Omental fat pad (tissue), 4 donors: ENCODE measurements around the gene EFCC1. TPM values are rescaled to one million over a fixed set of nuclear protein-coding genes. Genes with fewer than 3 reads are reported as not detected.
"Not testable (repeated sequence)": the region's sequence is repeated elsewhere in the genome, so short reads cannot be mapped to it uniquely, and the experiment has no call there.

ENCODE experiments used
- ATAC-seq: fragments of 150-250 bp; one replicate; pipeline ENCODE4 v1.9.1; 2016; ENCODE audit warnings: mild to moderate bottlenecking, moderate library complexity; ENCODE audit not compliant: low FRiP score
- DNase-seq: peaks from one replicate; pipeline ENCODE4 v3.0.0-alpha.2; 2019; ENCODE audit warnings: low spot score
- CTCF ChIP-seq, 3 donors: fragments of 450-650 bp; IDR thresholded peaks; one replicate each; pipeline ENCODE4 v1.5.1; 2016 to 2017; ENCODE audit warnings: antibody characterized with exemption in 3 of 3, mild to moderate bottlenecking in 3 of 3, moderate library complexity in 2 of 3
- total RNA-seq, 4 donors: library from RNA; depleted of rRNA; stranded (reverse); fragments of >200 nt; gene quantifications; one replicate each; pipeline ENCODE4 v1.1.0, GENCODE V29; 2016

EFCC1 gene
- total RNA-seq, 4 donors from 2014 or later, result 0.72 to 6.3 (median 1.2) TPM

GRCh38 chr3:129078510-129078909 is 77.4 kb downstream of the EFCC1 start:
- TF ChIP-seq CTCF (IDR thresholded peaks at IDR 0.05), result no peak
- ATAC-seq, result no peak
- DNase-seq, result no peak

GRCh38 chr3:129081503-129081902 is 80.4 kb downstream of the EFCC1 start:
- DNase-seq (no peak), ATAC-seq (no peak)
- no peak for TF ChIP-seq CTCF (IDR thresholded peaks at IDR 0.05)

- no peak for TF ChIP-seq CTCF (IDR thresholded peaks at IDR 0.05)
- ATAC-seq, result no peak
Observed at GRCh38 chr3:129082026-129082425, 80.9 kb downstream of the EFCC1 start.

GRCh38 chr3:129084501-129084900 is 83.4 kb downstream of the EFCC1 start:
- no peak for DNase-seq
- ATAC-seq, result no peak
- TF ChIP-seq CTCF (IDR thresholded peaks at IDR 0.05), result no peak

More at GRCh38 chr3:129082026-129082425, 80.9 kb downstream of the EFCC1 start:
- DNase-seq, result no peak

- DNase-seq (no peak), ATAC-seq (no peak)
- TF ChIP-seq CTCF (IDR thresholded peaks at IDR 0.05), result no peak
Observed at GRCh38 chr3:129085165-129085715, 84.1 kb downstream of the EFCC1 start.

GRCh38 chr3:129085818-129086217 is 84.7 kb downstream of the EFCC1 start:
- DNase-seq (no peak), ATAC-seq (no peak)
- TF ChIP-seq CTCF (IDR thresholded peaks at IDR 0.05), result no peak

GRCh38 chr3:129087138-129087702 is 86.1 kb downstream of the EFCC1 start:
- no peak for DNase-seq
- no peak for TF ChIP-seq CTCF (IDR thresholded peaks at IDR 0.05)
- ATAC-seq, result no peak

GRCh38 chr3:129087904-129088303 is 86.8 kb downstream of the EFCC1 start:
- not testable (repeated sequence) for DNase-seq

GRCh38 chr3:129088312-129088711 is 87.2 kb downstream of the EFCC1 start:
- DNase-seq, ATAC-seq: not testable (repeated sequence)

More at GRCh38 chr3:129087904-129088303, 86.8 kb downstream of the EFCC1 start:
- peak; percentile 67 for ATAC-seq
